ENCODE data around the gene THRB. TPM values are rescaled to one million over a fixed set of nuclear protein-coding genes. Genes with fewer than 3 reads are reported as not detected.

The THRB gene
- total RNA-seq, 3 donors from 2014 or later, result 25.1 to 75.5 (median 59.8) TPM

DNA sequence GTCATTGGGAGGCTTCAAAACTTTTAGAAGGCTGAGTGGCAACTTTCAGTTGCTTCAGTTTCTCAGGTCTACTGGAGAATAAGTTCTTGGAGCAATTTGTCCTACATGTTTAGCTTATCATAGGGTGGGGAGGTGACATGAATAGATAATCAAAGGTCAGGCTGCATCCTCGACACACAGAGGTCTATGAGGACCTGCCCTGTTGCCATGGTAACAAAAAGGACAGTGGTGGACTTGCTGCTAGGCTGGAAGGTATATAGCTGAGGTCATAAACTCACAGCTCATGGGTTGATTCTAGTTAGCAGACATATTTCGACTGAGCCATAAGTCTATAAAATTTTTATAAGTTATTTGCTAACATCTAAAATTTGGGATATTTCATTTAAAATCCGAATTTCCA, 267.0 kb downstream of the THRB start:
- ATAC-seq (peak; percentile 65), DNase-seq (no peak)
- Histone ChIP-seq H3K36me3 (ENCODE audit: low read depth) (no peaks in the 10 kb centered on the region), H3K9me3 (no peaks in the 10 kb centered on the region), H3K4me1 (ENCODE audit: low read depth) (no peaks in the 10 kb centered on the region), H3K4me3 (no peak overlapping the region)
- intact Hi-C loops (cut with DNase I, micrococcal nuclease), result no loop called here
- TF ChIP-seq, protein P1, sequence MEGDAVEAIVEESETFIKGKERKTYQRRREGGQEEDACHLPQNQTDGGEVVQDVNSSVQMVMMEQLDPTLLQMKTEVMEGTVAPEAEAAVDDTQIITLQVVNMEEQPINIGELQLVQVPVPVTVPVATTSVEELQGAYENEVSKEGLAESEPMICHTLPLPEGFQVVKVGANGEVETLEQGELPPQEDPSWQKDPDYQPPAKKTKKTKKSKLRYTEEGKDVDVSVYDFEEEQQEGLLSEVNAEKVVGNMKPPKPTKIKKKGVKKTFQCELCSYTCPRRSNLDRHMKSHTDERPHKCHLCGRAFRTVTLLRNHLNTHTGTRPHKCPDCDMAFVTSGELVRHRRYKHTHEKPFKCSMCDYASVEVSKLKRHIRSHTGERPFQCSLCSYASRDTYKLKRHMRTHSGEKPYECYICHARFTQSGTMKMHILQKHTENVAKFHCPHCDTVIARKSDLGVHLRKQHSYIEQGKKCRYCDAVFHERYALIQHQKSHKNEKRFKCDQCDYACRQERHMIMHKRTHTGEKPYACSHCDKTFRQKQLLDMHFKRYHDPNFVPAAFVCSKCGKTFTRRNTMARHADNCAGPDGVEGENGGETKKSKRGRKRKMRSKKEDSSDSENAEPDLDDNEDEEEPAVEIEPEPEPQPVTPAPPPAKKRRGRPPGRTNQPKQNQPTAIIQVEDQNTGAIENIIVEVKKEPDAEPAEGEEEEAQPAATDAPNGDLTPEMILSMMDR (IDR thresholded peaks at IDR 0.05), result no peak

DNA sequence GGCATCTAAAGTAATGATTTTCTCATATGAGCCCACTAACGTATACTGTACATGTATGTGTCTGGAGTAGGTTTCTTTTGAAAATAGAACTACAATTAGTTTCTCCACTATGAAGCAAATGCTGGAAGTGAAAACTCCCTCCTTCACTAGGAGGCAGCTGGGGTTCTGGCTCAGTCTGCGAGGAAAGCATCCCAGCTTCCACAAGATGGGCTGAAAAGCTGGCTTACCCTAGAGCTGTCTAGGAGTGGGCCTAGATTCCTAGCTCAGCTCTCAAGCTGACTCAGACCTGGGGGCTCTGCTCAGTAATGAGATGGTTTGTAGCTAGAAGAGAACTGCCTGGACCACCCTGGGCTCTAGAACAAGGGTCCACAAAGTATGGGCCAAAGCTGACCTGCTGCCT, 268.3 kb downstream of the THRB start:
- H3K9me3 ChIP-seq, result no peaks in the 10 kb centered on the region
- no peaks in the 10 kb centered on the region for H3K4me1 ChIP-seq (ENCODE audit: low read depth)
- intact Hi-C loops (cut with DNase I, micrococcal nuclease), result no loop called here
- ATAC-seq (no peak), DNase-seq (no peak)
- H3K36me3 ChIP-seq (ENCODE audit: low read depth), result no peaks in the 10 kb centered on the region
- TF ChIP-seq, protein P1 (IDR thresholded peaks at IDR 0.05), result no peak
- H3K4me3 ChIP-seq, result no peak overlapping the region

DNA sequence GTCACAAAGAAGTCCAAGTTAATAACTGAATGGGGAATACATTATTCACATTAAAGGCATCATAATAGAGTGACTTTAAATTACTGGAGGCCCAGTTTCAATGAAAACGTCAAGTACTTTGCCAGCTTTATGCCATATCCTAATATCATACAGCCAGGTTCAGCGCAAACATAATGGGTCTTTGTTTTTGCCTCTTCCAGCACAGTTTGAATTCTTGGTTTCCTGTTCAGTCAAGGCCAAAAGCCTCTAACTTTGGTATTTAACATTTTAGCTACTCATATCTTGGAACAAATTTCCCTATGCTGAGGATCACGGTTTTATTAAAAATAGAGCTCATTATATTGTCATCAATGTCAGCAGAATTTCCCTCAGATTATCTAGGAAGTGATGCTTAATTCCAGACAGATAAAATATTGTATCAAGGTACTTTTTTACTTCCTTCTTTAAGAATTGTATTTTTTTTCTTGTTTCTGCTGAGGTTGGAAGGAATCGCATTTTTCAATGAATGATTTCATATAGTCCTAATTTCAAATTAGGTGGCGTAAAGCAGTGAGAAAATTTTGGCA, 269.2 kb downstream of the THRB start:
- ATAC-seq (no peak), DNase-seq (no peak)
- Histone ChIP-seq H3K4me3 (no peak overlapping the region), H3K36me3 (ENCODE audit: low read depth) (no peaks in the 10 kb centered on the region), H3K9me3 (no peaks in the 10 kb centered on the region), H3K4me1 (ENCODE audit: low read depth) (no peaks in the 10 kb centered on the region)
- intact Hi-C loops (cut with DNase I, micrococcal nuclease), result no loop called here
- TF ChIP-seq, protein P1 (IDR thresholded peaks at IDR 0.05), result no peak

DNA sequence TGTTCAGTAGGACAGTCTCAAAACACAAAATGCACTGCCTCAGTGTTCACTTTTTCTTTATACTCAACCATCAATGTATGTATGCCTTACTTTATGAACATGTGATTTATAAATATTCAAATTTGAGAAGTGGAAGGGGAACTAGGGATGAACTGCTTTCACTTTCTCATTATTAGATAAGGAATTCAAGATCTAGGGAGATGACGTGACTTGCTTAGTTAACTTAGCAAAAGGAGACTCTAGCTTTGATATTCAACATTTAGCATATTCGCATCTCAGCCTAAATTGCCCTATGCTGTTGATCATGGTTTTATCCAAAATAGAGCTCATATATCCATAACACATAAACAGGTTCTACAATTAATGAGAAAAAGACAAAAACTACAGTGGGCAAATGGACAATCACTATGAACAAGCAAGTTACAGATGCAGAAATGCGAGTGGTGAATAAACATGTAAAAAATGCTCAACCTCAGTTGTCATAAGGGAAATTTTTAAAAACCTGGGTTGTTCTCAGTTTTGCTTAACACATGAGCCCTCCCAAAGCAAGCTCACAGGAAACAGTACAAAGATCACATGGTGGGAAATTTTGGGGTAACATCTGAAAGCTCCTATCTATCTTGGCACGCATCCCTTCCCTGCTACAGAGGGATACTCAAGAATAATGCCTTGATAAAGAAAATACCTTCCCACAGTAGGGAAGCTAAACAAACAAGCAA, 269.8 kb downstream of the THRB start:
- ATAC-seq (no peak), DNase-seq (no peak)
- TF ChIP-seq, protein P1 (IDR thresholded peaks at IDR 0.05), result no peak
- Histone ChIP-seq H3K9me3 (no peaks in the 10 kb centered on the region), H3K4me1 (ENCODE audit: low read depth) (no peaks in the 10 kb centered on the region), H3K36me3 (ENCODE audit: low read depth) (no peaks in the 10 kb centered on the region), H3K4me3 (no peak overlapping the region)
- intact Hi-C loops (cut with DNase I, micrococcal nuclease), result no loop called here

DNA sequence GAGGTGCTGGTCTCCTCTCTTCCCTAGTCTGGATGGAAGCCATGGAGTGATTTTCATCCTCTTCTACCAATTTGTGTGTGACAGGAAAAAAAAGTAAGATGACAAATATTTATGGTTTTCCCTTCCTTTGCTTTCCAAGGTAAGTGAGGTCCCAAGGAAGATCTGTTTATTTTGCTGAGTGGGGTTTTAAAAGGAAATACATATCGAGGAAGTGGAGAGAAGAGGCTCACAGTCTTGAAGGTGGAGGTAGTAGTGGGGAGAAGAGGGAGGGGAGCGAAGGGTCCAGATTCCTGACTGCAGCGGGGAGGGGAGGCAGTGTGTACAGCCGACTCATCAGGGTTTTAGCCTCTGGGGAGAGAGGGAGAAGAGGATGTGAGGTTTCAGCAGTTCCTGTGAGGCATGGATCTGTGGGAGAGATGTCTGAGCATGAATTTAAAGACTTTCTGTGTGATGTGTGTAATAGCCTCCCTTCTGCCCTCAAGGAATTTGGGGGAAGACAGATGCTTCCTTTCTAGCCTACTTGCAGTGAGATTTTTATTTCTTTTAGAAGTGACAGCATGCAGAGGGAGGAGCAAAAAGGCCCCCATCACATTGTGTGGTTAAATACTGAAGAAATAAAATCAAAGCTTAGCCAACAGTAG, 272.4 kb downstream of the THRB start:
- no peaks in the 10 kb centered on the region for H3K36me3 ChIP-seq (ENCODE audit: low read depth)
- TF ChIP-seq, protein P1 (IDR thresholded peaks at IDR 0.05), result no peak
- ATAC-seq, result no peak
- H3K9me3 ChIP-seq, result no peaks in the 10 kb centered on the region
- intact Hi-C loops (cut with DNase I, micrococcal nuclease), result no loop called here
- H3K4me3 ChIP-seq, result no peak overlapping the region
- no peaks in the 10 kb centered on the region for H3K4me1 ChIP-seq (ENCODE audit: low read depth)
- no peak for DNase-seq
